ENCODE results near the gene TCF20.

Gene TCF20

GRCh38 chr22:42300259-42301076 is 30.0 kb upstream of the TCF20 start:
- peak; percentile 52 for DNase-seq

- peak; percentile 73 for DNase-seq
Measured at GRCh38 chr22:42299586-42300258, 29.3 kb upstream of the TCF20 start.

DNA sequence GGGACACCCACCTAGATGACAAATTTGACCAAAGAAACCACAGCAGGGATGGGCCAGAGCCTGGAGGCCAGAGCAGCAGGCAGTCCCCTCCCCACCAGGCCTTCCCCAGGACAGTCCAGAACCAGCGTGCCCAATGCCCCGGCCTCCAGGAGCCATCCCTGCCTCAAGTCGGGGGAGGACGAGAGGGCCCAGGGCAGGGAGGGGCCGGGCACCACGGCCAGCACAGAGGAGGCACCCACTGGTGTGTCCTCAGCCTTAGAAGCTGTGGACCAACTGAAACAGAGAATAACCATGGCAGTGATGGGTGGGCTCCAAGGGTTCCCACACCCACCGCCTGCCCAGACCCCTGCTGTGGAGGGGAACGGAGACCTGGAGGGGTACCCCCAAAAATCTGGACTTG is 28.3 kb upstream of the TCF20 start:
- no peak for DNase-seq

GRCh38 chr22:42297778-42298177 is 27.3 kb upstream of the TCF20 start:
- DNase-seq, result no peak

- DNase-seq, result no peak
Measured at GRCh38 chr22:42296883-42297282, 26.4 kb upstream of the TCF20 start.

DNA sequence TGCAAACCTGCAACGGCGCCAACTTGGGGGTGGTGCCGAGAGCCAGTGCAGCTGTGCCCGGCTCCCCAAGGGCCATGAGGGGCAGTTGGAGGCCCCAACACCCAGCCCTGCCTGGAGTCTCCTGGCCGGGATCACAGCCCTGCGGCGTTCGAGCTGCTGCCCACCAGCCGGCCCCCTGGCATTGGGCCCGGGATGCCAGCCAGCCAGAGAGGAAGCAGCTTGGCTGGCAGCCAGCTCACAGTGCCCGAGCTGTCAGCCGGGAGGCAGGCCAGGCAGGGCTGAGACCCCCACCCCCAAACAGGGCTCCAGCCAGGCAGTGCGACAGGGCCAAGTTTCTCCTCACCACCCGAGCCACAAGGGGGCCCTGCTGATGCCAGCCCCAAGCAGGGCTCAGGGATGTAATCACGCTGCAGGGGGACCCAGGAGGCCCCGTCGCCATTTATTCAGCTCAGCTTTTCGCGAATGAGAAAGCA is 26.0 kb upstream of the TCF20 start:
- no peak for DNase-seq

GRCh38 chr22:42294034-42294985 is 23.9 kb upstream of the TCF20 start:
- DNase-seq, result peak; percentile 39

DNA sequence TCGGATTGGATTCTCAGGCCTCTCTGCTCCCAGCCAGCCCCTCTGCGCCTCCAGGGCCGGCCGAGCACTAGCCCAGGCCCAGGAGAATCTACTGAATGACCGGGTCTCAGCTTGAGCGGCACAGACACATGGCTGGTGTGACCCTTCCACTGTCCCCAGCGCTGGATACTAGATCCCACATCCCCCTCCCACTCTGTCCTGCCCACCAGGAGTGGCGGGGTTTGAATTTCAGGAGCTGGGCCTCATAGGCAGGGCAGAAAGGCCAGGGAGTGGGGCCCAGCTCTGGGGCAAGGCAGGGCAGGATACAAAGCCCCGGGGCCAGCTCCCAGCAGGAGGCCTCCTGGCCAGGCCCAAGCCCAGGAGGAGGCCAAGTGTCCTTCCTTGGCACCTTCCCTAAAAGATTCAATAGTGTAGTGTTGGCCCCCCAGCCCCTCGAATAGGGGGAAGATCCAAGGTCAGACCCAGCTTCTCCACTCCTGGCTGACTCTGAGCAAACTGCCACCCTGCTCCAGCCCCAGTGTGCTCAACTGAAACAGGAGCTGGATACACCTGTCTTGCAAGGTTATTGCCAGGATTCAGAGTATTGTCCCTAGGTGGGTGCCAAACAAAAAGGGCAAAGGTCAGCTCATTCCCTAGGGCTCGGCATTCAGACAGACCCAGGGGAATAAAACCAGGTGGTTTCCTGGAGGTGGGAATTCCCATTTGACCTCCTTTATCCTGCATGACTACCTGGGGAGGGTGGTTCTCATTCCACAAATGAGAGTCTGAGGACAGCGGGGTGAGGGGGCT is 22.5 kb upstream of the TCF20 start:
- DNase-seq, result no peak

DNA sequence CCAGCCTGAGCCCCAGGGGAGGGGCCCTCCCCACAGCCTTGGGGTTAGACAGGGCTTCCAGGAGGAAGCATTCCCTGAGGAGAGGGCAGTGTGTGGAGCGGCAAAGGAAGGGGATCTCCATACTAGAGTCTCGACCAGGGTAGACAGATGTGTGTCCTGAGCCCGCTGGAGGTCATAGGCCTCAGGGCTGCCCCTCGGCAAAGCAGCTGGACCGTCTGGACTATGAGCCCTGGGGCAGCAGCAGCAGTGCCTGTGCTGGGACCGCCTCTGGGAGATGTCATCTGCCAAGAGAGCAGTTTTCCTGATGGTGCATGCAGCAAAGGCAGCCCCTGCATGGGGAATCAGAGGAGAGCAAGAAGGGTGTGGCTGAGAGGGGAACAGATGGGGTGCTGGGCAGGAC is 20.8 kb upstream of the TCF20 start:
- DNase-seq, result no peak

GRCh38 chr22:42289671-42290541 is 19.5 kb upstream of the TCF20 start:
- no peak for DNase-seq

GRCh38 chr22:42288791-42289190 is 18.3 kb upstream of the TCF20 start:
- DNase-seq, result no peak

DNA sequence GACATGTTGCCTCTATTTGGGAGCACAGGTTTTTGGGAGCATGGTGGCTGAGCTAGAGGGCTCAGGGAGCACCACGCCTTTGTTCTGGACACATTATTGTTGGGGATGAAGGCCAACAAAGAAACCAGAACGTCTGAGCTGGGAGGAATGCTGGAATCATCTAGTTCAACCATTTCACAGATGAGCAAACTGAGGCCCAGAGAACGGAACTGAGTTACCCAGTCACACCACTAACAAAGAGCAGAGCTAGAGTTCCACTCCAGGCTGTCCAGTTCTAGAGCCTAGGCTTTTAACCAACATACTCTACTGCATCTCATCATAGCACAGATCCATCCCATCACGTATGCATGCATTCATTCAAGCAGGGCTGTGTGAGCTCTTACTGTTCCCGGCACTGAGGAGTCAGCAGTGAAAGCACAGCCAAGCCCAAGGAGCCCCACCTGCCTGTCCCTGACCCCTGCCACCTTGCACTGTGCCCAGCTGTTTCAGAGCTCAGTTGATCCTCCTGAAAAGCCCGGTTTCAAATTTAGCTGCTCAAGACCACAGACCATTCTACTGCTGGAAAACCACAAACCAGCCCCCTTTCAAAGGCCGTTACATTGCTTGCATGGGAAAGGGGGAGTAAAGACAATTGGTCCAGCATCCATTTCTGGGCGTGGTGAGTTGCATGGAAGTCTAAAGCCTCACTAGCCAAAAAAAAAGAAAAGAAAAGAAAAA is 16.9 kb upstream of the TCF20 start:
- no peak for DNase-seq

GRCh38 chr22:42286205-42286604 is 15.8 kb upstream of the TCF20 start:
- peak; percentile 68 for DNase-seq

DNA sequence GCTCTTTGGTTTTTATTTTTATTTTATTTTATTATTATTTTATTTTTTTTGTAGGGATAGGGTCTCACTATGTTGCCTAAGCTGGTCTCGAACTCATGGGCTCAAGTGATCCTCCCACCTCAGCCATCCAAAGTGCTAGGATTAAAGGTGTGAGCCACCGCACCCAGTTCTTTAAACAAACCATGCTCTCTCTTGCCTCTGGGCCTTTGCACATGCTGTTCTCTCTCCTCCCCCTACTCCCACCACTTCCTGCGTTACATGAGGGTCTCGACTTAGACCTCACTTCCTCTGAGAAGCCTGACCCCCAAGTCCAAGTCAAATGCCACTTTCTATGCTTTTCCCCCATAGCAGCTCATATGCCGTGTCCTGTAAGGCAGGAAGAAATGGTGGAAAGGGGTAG is 15.2 kb upstream of the TCF20 start:
- no peak for DNase-seq

- DNase-seq, result no peak
Measured at GRCh38 chr22:42284643-42285181, 14.3 kb upstream of the TCF20 start.

DNA sequence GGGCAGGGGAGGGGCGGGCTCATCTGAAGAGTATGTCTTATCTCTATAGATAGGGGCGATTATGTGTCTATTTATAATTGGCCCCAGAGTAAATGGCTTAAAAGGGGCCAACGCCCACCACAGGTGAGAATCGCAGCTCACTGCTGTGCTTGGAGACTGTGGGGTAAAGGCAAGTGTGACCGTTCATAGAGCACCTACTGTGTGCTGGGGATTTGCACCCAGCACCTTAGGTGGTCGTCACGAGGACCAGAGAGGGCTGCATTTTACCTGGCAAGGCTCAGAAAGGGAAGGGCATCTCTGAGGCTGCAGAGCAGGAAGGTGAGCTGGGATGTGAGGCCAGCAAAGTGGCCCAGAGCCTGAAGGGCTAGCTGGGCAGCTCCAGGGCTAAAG is 13.7 kb upstream of the TCF20 start:
- DNase-seq, result no peak

DNA sequence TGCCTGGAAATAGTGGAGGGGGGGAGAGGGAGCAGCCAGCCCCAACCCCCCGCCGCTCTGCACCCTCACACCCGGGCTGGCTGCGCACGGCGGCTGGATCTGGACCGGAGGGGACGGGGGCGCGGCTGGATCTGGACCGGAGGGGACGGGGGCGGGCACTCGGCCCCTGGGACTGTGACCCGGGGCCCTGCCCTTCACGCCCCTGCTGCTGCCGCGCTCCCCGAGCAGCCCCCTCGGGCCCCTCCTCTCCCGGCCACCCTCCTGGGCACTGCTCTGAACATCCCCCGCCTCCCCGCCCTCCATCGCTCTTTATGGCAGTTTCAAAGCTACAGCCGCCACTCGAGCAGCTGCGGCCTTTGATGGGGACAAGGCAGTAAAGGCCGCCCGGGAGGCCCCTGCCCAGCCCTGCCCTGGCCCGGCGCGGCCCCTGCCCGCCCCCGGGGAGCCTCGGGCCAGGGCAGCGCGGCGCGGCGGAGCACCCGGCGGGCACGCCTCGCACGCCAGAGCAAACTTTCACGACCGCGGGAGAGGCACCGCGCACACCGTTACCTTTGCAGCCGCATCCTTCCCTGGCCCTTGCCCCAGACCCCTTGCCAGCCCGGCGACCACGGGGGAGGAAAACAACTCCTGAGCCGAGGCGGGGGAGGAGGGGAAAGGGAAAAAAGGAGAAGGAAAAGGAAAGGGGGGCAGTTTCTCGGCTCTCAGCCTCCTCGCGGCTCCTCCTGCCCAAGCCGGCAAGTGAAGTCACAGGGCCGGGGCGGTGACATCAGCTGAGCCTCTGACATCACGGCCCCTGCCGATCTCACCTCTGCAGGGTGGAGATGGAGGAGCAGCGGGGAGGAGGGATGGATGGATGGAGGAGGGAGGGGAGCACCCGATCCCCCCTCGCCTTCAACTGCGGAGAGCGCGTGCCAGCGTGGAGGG is 13.1 kb upstream of the TCF20 start:
- DNase-seq, result peak; percentile 45

GRCh38 chr22:42282943-42283277 is 12.5 kb upstream of the TCF20 start:
- no peak for DNase-seq

DNA sequence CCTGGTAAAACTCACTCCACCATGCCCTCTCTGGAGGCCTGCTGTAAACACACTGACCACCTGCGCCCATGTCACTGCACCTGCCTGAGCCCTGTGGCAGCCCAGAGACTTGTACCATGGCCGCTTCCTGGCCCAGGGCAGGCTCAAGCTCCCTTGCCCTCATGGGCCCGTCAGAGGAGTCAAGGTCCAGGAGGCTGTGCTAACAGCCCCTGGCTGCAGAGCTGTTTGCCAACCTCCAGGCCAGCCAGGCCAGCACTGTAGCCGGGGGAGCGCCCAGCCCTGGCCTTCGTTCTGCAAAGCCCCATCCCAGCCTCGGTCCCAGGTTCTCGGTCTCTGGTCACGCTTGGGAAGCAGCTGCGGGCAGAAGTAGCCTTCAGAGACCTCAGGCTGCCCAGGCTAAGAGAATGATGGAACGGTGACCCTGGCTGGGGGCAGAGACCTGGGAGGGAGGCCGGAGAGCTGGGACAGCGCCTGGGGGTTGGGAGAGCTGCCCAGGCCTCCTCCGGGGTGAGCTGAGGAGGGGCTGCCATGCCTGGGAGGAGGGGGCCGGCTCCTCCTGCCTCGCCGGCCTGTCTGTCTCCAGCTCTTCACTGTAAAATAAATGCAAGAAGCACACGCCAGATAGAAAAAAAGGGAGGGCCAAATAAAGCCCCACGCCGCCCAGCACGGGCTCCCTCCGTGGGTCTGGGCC is 11.9 kb upstream of the TCF20 start:
- DNase-seq, result no peak
